ENCODE data around the gene FDXR. TPM values are rescaled to one million over a fixed set of nuclear protein-coding genes. Genes with fewer than 3 reads are reported as not detected.
"Not testable (repeated sequence)": the region's sequence is repeated elsewhere in the genome, so short reads cannot be mapped to it uniquely, and the experiment has no call there.

Gene FDXR
- total RNA-seq, 1 donor from 2014 or later: 9.0 TPM

- Mint-ChIP-seq H3K27ac (ENCODE audit: unreplicated experiment) (peak overlapping the region; percentile 96), H3K27me3 (ENCODE audit: low read depth) (peaks cover 7% of the 10 kb centered on the region), H3K9me3 (ENCODE audit: low read depth) (no peaks in the 10 kb centered on the region), H3K36me3 (ENCODE audit: low read depth) (no peaks in the 10 kb centered on the region), H3K4me1 (ENCODE audit: low read depth) (peaks cover 24% of the 10 kb centered on the region), H3K4me3 (ENCODE audit: unreplicated experiment) (peak overlapping the region; percentile 83)
- no peak for DNase-seq (ENCODE audit: low spot score)
- TF ChIP-seq CTCF (IDR thresholded peaks at IDR 0.05): no peak
Measured at GRCh38 chr17:74873874-74874614, 1.2 kb upstream of the FDXR start.

GRCh38 chr17:74873037-74873873, 461 bp upstream of the FDXR start:
- peak overlapping the region; percentile 96 for H3K27ac Mint-ChIP-seq (ENCODE audit: unreplicated experiment)
- DNase-seq (ENCODE audit: low spot score): peak; percentile 97
- peaks cover 24% of the 10 kb centered on the region for H3K4me1 Mint-ChIP-seq (ENCODE audit: low read depth)
- no peaks in the 10 kb centered on the region for H3K36me3 Mint-ChIP-seq (ENCODE audit: low read depth)
- no peak for TF ChIP-seq CTCF (IDR thresholded peaks at IDR 0.05)
- H3K9me3 Mint-ChIP-seq (ENCODE audit: low read depth): no peaks in the 10 kb centered on the region
- peaks cover 6% of the 10 kb centered on the region for H3K27me3 Mint-ChIP-seq (ENCODE audit: low read depth)
- H3K4me3 Mint-ChIP-seq (ENCODE audit: unreplicated experiment): peak overlapping the region; percentile 83

GRCh38 chr17:74871356-74872076, 1.3 kb downstream of the FDXR start:
- no peak for TF ChIP-seq CTCF (IDR thresholded peaks at IDR 0.05)
- peak overlapping the region; percentile 83 for H3K4me3 Mint-ChIP-seq (ENCODE audit: unreplicated experiment)
- no peak overlapping the region for H3K27ac Mint-ChIP-seq (ENCODE audit: unreplicated experiment)
- H3K9me3 Mint-ChIP-seq (ENCODE audit: low read depth): no peaks in the 10 kb centered on the region
- no peak for DNase-seq (ENCODE audit: low spot score)
- peaks cover 24% of the 10 kb centered on the region for H3K4me1 Mint-ChIP-seq (ENCODE audit: low read depth)
- no peaks in the 10 kb centered on the region for H3K27me3 Mint-ChIP-seq (ENCODE audit: low read depth)
- H3K36me3 Mint-ChIP-seq (ENCODE audit: low read depth): no peaks in the 10 kb centered on the region

- Mint-ChIP-seq H3K27ac (ENCODE audit: unreplicated experiment) (no peak overlapping the region), H3K27me3 (ENCODE audit: low read depth) (no peaks in the 10 kb centered on the region), H3K36me3 (ENCODE audit: low read depth) (no peaks in the 10 kb centered on the region), H3K4me3 (ENCODE audit: unreplicated experiment) (no peak overlapping the region), H3K4me1 (ENCODE audit: low read depth) (peaks cover 24% of the 10 kb centered on the region), H3K9me3 (ENCODE audit: low read depth) (no peaks in the 10 kb centered on the region)
- no peak for TF ChIP-seq CTCF (IDR thresholded peaks at IDR 0.05)
- DNase-seq (ENCODE audit: low spot score): no peak
Measured at GRCh38 chr17:74870512-74870911, 2.3 kb downstream of the FDXR start.

- not testable (repeated sequence) for H3K4me3 Mint-ChIP-seq (ENCODE audit: unreplicated experiment); H3K27me3 Mint-ChIP-seq (ENCODE audit: low read depth); H3K36me3 Mint-ChIP-seq (ENCODE audit: low read depth); H3K27ac Mint-ChIP-seq (ENCODE audit: unreplicated experiment); H3K9me3 Mint-ChIP-seq (ENCODE audit: low read depth); DNase-seq (ENCODE audit: low spot score)
- H3K4me1 Mint-ChIP-seq (ENCODE audit: low read depth): peaks cover 24% of the 10 kb centered on the region
Measured at GRCh38 chr17:74870028-74870427, 2.8 kb downstream of the FDXR start.
